ENCODE measurements around the gene DYNC1I1. TPM values are rescaled to one million over a fixed set of nuclear protein-coding genes. Genes with fewer than 3 reads are reported as not detected.

Gene DYNC1I1
- total and polyA plus RNA-seq, 2 of the 4 experiments (the other 2 are of a cell fraction): under 0.01 to 0.15 TPM

DNA sequence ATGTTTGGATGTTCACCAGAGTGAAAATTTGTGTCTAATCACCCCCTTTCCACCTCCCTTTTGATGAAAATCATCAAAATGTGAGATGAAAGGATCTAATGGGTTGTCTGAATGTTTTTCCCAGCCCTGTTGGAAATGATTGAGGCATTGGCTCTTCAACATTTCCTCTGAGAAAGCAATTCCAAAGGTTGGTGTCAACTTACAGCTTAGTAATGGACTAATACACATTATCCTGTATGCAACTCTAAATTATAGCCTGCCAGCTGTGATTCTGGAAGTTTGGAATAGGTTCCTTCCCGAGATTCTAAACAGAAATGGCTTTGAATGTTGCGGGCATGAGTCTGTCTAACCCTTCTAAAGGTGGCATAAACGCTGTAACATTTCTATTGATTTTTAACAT, 152.9 kb downstream of the DYNC1I1 start:
- ChIA-PET POLR2A (ENCODE audit: unreplicated experiment) (no interaction called here), CTCF (interaction anchor here (1.6 to 2.0 kb wide), 2 partner anchors 9 to 1102 kb away, joined by 5 to 11 read pairs; no protein-coding TSS in a partner anchor)
- H3K9me3 ChIP-seq (ENCODE audit: control insufficient read depth, insufficient read depth, low read length): no peaks in the 10 kb centered on the region
- H2BK120ac ChIP-seq (ENCODE audit: low read depth, low read length): no peak overlapping the region
- no peak for DNase-seq
- no peak overlapping the region for H3K27ac ChIP-seq (ENCODE audit: insufficient read depth, low read length)
- no peaks in the 10 kb centered on the region for H3K79me1 ChIP-seq (ENCODE audit: low read depth in 1 of 2, low read length in 2 of 2)
- H4K20me1 ChIP-seq (ENCODE audit: insufficient read depth, low read length): no peaks in the 10 kb centered on the region
- no peak overlapping the region for H3K23ac ChIP-seq (ENCODE audit: low read depth, low read length)
- ATAC-seq (ENCODE audit: low read depth): no peak
- no peak overlapping the region for H3K56ac ChIP-seq (ENCODE audit: extremely low read depth, insufficient read depth, low read length)
- no peaks in the 10 kb centered on the region for H3K4me1 ChIP-seq (ENCODE audit: control insufficient read depth, insufficient read depth, low read length)
- no peak overlapping the region for H3K18ac ChIP-seq (ENCODE audit: low read depth, low read length)
- H2AFZ ChIP-seq (replicated peaks; ENCODE audit: low read length, poor library complexity): no peak overlapping the region
- no peak overlapping the region for H2AK5ac ChIP-seq (ENCODE audit: low read depth, low read length)
- no peaks in the 10 kb centered on the region for H3K27me3 ChIP-seq (ENCODE audit: control insufficient read depth, insufficient read depth, low read length)
- no peak overlapping the region for H3K4ac ChIP-seq (ENCODE audit: low read depth, low read length)
- no peak overlapping the region for H3K14ac ChIP-seq (replicated peaks; ENCODE audit: low read depth, low read length)
- no peak overlapping the region for H4K91ac ChIP-seq (ENCODE audit: insufficient read depth, low read depth, low read length)
- H4K8ac ChIP-seq (ENCODE audit: low read depth in 2 of 2, low read length in 2 of 2): no peak overlapping the region
- H3K36me3 ChIP-seq (ENCODE audit: control insufficient read depth, insufficient read depth, low read length): no peaks in the 10 kb centered on the region
- no CpG with 5 or more reads among the region's 3 CpGs for WGBS, 2 experiments (ENCODE audit: extremely low coverage in 2 of 2, insufficient read length in 1 of 2)
- no peak overlapping the region for H2AK9ac ChIP-seq (replicated peaks; ENCODE audit: low read depth, low read length, poor library complexity)
- no peak overlapping the region for H3K4me3 ChIP-seq (ENCODE audit: insufficient read depth, low read depth, low read length)
- no TSS peak for BruUV-seq (replicated peaks)
- dilution Hi-C loops (cut with HindIII; ENCODE audit: low sequenced_read_pairs, unreplicated experiment) (no loop called here), in situ Hi-C loops (cut with MboI; ENCODE audit: low sequenced_read_pairs) (no loop called here), intact Hi-C loops (cut with micrococcal nuclease) (no loop called here)
- H2BK20ac ChIP-seq (ENCODE audit: low read depth, low read length): no peak overlapping the region
- TF ChIP-seq CEBPB (IDR thresholded peaks at IDR 0.05; ENCODE audit: low read depth, low read length) (no peak), MXI1 (IDR thresholded peaks at IDR 0.05; ENCODE audit: borderline replicate concordance, low read depth, low read length) (no peak), CHD1 (IDR thresholded peaks at IDR 0.05; ENCODE audit: low read depth, low read length) (no peak), SMC3 (IDR thresholded peaks at IDR 0.05; ENCODE audit: low read depth, low read length) (no peak)
- TF ChIP-seq, protein P1, sequence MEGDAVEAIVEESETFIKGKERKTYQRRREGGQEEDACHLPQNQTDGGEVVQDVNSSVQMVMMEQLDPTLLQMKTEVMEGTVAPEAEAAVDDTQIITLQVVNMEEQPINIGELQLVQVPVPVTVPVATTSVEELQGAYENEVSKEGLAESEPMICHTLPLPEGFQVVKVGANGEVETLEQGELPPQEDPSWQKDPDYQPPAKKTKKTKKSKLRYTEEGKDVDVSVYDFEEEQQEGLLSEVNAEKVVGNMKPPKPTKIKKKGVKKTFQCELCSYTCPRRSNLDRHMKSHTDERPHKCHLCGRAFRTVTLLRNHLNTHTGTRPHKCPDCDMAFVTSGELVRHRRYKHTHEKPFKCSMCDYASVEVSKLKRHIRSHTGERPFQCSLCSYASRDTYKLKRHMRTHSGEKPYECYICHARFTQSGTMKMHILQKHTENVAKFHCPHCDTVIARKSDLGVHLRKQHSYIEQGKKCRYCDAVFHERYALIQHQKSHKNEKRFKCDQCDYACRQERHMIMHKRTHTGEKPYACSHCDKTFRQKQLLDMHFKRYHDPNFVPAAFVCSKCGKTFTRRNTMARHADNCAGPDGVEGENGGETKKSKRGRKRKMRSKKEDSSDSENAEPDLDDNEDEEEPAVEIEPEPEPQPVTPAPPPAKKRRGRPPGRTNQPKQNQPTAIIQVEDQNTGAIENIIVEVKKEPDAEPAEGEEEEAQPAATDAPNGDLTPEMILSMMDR (conservative IDR thresholded peaks at IDR 0.05; ENCODE audit: low read depth, low read length): no peak
- H3K9ac ChIP-seq (ENCODE audit: low read depth, low read length): no peak overlapping the region
- H2BK15ac ChIP-seq (ENCODE audit: low read depth, low read length): no peak overlapping the region
- no peak overlapping the region for H2BK5ac ChIP-seq (ENCODE audit: low read depth, low read length, poor library complexity, severe bottlenecking)
- no peak overlapping the region for H3K4me2 ChIP-seq (ENCODE audit: low read depth, low read length)
- no peak overlapping the region for H4K5ac ChIP-seq (ENCODE audit: low read depth, low read length)
- no peaks in the 10 kb centered on the region for H3K9me1 ChIP-seq (ENCODE audit: insufficient read depth, low read length)
